UCSD-AML1 (cell line): ENCODE data around the gene D2HGDH.
"Not testable (repeated sequence)": the region's sequence is repeated elsewhere in the genome, so short reads cannot be mapped to it uniquely, and the experiment has no call there.

Source experiments
- DNase-seq: peaks from one replicate; lab custom pipeline; 2025; ENCODE audit not compliant: unreplicated experiment; lab: John Stamatoyannopoulos, UW

D2HGDH gene

DNA sequence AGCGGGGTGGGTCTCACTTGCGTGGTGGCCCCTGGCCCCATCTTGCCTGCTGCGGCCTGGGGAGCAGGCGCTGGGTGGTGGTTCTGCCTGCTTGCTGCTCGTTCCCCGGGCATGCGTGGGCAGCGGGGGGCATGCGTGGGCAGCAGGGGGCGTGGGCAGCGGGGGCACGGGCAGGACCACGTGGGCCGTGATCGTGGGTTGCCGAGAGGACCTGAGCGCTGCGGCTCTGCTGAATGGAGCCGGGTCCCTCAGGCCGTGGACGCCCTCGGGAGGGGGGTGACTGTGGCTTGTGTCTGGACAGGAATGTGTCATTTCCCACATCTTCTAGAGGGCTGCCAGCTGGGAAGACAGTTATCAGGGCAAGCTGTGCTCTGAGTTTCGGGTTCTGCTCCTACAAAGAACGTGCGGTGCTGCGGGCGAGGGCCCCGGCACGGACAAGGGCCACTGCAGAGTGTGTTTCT, 33.9 kb downstream of the D2HGDH start:
- DNase-seq: no peak

DNA sequence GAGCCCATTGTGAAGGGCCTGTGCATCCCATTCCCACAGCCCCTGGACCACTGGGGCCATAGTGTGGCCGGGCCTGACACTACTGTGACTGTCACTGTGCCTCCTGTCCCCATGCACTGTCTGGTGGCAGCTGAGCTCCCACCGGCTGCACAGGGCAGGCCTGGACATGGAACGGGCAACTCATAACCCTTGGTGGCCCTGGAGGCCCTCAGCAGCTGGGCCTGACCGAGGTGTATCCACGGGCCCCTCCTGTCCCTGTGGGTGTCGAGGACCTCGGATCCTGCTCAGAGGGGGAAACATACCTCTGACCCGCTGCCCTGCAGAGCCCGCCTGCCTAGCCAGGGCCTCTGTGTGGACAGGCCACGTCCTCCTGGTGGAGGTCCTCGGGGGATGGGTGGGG, 34.4 kb downstream of the D2HGDH start:
- no peak for DNase-seq

DNA sequence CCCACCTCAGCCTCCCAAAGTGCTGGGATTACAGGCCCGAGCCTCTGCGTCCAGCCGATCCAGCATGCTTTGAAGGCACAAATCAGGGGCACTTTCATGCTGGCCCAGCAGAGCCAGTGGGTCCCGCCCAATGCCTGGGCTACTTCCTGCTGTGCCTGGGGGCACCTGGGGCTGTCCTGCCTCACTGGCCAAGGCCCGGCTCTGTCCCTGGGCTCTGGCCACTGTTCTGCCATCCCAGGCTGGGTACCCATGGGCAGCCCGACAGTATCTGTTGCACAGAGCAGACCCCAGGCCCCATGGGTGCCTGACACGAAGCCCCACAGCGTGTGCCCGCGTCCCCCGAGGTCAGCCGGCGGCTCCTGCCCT, 35.4 kb downstream of the D2HGDH start:
- no peak for DNase-seq

DNA sequence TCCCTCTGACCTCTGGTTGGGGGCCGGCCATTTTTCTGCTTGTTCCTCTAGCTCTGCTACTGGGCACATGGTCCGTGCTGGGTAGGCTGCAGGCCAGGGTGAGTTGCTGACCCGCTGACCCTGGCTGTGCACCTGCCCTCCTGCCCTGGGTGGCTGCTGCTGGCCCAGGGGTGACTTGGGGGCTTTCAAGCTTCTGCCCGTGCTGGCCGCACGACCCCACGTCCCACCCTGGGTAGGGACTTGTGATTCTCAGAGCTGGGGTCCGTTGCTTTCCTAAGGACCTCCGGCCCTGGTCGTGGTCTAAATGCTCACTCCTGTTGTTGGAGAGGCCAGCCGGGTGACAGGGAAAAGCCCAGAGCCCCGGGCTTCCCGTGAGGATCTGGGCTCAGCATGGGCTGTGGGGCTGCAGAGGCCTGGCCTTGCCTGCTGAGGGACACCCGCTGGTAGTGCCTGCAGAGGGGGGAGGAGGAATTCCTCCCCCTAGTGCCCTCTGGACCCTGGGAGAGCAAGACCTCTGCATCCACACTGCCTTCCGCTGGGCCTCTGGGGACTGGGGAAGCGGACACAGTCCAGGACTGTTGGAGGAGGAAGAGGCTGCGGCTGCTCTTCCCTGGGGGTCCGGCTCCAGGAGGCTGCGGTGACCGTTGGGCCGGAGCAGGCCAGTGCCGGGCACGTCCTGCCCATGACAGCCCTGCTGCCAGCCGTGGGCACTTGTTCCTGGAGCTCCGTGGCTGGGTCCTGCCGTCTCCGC, 35.9 kb downstream of the D2HGDH start:
- no peak for DNase-seq

DNA sequence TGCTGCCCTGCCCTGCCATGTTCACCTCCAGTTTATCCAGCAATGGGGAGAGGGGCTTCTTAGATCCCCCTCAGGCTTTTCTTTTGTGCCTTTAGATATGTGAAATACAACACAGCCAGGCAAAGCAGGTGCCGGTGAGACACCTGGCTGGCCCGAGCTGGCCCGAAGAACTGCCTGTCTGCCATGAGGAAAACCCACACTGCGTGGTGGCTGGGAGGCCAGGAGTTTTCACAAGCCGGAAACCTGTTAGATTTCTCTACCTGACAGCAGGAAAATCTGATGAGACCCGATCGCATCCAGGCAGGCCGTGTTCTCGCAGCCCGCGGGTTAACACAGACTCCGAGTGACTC, 36.5 kb downstream of the D2HGDH start:
- DNase-seq: no peak

DNA sequence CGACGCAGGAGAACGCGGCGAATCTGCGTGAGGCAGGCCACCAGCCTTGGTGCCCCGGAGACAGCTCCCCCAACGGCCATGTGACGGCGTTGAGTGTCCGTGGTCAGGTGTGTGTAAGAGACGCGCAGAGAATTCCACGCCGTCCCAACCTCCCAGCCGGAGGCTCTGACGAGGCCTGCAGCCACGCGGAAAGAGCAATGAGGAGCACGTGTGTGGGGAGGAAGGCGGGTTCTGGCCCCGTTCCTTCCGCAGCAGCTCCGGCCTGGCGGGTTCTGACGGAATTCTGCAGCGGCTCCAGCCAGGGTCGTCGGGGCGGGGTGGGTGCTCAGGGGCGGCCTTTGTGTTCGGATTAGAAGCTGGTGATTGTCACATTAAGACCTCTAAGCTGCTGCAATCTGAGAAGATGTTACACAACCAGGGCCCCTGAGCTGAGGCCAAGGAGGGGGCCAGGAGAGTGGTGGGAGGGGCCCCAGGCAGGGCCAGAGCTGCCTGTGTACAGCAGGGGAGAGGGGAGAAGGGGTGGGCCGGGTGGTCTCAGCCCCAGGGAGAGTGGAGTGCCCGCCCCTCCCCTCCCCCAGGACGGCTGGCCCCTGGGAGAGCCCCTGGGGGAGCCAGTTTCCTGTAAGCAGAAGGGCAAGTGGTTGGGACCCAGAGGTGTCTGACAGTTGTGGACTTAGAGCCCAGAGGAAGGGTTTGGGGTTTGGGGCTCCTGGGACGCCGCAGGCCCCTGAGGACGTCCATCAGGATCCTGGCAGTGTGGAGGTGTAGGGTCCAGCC, 37.0 kb downstream of the D2HGDH start:
- DNase-seq: no peak

DNA sequence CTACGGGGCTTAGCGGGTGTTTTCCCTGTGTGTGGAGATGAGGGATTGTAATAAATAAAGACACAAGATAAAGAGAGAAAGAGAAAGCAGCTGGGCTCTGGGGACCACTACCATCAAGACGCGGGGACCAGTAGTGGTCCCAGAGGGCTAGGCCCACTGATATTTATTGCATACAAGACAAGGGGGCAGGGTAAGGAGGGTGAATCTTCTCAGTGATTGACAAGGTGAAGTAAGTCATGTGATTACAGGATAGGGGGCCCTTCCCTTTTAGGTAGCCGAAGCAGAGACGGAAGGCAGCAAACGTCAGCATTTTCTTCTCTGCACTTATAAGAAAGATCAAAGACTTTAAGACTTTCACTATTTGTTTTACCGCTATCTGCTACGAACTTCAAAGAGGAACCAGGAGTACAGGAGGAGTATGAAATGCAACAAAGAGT, 37.7 kb downstream of the D2HGDH start:
- DNase-seq: no peak

DNA sequence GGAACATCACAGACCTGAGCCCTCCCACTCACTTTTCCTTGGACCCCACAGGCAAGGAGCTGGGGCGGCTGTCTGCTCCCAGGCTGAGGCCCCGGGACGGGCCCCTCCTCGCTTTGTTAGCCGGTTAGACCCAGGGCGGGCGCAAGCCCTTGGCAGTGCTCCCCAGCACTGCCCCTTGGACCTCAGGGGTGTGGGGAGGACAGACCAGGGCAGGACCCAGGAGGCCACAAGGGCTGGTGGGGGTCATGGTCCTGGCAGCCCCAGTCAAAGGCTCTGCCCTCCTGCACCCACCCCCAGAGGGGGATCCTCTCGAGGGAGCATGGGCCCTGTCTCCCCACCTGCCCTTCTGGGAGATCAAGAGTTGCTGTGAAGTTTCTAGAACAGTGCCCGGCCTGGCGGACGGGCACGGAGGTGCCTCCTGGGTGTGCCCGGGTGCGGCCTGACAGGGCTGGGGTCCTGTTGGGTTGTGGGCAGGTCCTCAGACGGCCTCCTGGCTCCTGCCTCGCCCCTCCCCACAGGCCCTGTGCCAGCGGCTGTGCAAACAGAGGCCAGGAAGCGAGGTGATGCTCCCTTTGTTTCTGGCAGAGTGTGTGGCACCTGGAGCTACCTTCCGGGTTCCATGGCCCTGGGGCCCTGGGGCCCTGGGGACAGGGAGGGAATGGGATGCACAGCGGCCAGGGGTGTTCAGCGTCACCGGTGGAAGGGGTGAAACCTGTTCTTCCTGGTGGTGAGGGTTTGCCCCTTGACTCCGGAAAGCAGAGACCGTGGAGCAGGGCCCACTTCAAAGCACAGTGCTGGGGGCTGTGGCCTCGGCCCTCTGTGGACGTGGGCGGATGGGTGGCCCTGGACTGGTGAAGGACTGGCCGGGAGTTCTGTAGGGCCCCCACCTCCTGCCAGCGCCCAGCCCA, 39.3 kb downstream of the D2HGDH start:
- no peak for DNase-seq

DNA sequence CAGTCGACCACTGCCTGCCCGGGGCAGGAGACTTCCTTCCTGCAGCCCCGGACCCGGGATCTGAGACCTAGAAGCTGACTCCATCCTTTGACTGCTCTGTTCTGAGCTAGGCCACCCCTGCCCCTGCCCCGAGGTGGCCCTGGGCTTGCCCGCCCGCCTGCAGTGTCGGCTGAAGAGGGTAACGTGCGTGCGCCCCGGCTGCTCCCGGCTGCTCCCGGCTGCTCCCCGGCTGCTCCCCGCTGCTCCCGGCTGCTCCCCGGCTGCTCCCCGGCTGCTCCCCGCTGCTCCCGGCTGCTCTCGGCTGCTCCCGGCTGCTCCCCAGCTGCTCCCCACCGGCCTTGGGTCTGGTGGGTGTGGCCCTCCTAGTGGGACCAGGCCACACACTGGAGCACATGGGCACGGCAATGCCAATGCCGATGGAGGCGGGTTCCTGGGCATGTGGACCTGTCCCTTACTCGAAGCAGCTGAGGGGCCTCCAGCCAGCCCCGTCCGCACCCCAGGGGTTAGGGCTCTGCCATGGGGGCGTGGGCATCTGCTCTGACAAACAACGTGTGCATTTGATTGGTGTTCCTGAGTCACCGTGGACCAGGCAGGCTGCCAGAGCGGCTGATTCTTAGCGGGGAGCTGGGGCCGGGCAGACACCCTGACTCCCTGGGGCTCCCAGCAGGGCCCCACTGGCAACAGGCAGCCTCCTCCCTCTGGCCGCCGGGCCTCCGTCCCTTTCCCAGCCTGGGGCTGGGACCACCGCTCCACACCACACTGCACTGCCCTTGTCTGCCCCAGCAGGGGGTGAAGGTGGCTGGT, 40.2 kb downstream of the D2HGDH start:
- no peak for DNase-seq

DNA sequence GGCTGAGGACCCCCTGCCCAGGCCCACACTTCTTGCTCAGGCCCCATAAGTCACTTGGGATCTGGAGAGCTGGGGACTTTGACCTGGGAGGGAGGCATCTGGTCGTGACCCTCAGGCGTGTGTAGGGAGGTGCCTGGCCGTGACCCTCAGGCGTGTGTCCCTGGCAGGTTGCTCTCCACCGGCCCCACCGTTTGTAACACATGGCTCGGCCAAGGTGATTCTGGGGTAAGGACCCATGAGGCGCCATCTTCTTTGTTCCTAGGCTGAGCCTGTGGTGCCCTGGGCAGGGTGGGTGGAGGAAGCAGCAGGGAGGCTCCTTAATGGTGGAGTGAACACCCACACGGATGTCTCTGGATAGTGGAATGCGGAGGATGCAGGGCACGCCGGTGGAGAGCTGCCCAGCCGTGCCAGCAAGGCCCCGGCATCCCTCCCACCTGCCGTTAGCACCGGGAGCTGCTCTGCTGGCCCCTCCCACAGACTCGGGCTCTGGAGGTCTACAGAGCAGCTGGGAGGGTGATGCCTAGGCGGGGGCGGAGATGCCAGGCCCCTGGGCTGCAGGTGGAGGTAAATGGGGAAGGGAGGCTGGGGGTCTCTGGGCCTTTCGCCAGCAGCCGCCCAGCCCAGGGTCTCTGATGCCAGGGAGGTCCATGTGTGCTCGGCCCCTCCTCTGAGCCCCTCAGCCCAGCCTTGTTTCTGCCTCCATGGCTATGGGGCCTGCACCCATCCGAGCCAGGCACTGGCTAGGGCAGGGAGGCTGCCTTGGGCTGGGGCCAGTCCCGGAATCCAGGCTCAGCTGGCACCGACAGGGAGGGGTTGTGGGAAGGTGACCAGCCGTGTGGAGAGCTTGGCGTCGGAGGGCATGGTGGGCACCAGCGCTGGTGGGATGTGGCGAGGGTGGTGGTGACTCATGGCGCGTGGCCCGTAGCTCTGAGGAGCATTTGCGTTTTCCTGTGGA, 41.1 kb downstream of the D2HGDH start:
- no peak for DNase-seq

DNA sequence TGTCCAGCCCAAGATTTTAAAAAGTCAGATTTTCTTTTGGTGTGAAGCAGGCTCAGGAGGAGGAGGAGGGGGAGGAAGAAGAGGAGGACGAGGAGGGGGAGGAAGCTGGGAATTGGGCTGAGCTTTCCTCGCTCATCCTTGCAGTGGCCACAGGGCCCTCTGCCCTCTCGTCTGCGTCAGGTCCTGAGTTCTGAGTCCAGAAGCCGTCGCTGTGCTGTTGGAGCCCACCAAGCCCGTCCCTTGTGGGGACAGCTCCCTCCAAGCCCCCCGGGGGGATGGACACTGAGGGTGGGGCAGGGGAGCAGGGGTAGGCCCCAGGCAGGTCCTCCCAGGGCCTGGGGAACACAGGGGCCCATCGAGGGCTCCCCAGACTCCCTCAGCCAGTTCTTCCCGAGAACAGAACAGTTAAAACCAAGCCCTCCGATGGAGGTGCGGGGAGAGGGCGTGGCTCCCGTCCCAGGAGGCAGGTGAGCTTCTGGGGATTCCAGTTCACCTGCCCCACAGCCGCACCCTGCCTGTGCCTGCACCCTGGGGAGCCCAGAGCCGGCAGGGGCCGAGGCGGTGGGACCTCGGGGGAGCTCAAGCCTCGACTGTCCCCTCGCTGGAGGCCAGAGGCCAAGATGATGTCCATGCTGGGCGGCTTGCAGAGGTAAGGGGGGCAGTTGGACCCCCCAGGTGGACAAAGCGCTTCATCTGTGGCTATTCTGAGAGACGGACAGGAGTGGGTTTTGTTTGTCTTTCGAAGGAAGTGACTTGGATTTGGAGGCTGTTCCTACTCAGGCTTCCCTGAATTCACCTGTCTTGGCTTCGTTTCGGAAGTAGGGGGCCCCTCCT, 42.1 kb downstream of the D2HGDH start, which contains the start of gene GAL3ST2:
TSS of gene GAL3ST2 (plus strand) at position 487 of the 834 bp plus-strand sequence. CDS start at position 621, 134 bp downstream.
- DNase-seq: no peak

DNA sequence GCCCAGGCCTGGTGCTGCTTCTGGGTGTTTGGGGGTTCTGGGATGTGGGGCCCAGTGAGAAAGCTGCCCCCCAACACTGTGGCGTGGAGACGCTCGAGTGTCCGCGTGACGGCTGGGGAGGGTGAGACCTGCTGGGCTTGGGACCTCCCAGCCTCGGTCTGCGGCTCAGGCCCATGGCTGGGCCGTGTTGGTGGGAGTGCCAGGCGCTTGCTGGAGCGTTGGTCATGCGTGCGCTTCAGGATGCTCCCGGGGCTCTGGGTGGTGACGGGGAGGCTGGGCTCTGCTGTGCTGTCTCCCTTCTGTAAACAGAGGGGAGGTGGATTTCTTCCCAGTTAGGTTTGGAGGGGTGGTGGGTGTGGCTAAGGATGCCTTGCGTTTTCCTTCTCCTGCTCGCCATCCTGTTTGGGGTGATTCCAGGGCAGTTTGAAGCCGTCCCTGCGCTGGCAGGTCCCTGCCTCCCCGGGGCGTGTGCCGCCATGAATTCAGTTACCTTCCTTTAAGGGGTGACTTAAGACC, 42.8 kb downstream of the D2HGDH start:
- no peak for DNase-seq

DNA sequence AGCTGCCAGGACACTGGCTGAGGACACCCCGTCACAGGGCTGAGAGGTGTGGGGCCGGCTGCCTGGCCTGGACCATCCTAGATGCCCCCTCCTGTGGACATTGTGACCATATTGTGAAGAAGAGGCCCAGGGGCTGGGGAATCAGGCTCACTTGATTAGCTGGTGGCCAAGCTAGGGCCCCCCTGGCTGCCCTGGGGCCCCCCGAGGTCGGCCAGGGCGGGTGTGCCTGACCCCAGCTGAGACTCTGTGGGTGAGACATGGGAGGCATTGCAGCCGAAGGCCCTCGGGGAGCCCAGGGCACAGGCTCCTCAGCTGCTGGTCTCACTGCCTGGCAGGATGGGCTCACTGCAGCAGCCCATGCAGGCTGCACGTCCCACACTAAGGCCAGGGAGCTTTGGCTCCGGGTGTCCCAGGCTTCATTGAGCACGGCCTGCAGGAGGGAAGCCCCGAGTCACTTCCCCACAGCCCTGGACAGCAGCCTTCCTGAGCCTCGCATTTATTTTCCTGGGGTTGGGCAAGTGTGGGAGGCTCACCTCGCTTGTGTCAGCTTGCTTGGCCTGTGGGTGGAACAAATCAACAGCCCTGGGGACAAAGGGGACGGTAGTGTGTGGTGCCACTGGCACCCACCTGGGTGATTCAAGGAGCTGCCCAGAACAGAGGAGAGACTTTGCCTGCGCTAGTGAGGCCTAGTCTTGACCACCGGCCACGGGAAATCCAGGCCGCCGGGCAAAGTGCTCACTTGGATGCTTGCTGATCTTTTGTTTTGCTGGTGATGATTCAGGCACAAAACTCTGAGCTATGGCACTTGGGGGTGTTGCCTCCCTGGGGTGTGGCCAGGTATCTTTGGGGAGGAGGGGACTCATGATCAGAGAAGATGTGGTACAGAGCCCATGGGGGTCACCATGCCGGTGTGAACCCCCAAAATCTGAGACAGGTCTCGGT, 43.5 kb downstream of the D2HGDH start:
- DNase-seq: peak; percentile 52

DNA sequence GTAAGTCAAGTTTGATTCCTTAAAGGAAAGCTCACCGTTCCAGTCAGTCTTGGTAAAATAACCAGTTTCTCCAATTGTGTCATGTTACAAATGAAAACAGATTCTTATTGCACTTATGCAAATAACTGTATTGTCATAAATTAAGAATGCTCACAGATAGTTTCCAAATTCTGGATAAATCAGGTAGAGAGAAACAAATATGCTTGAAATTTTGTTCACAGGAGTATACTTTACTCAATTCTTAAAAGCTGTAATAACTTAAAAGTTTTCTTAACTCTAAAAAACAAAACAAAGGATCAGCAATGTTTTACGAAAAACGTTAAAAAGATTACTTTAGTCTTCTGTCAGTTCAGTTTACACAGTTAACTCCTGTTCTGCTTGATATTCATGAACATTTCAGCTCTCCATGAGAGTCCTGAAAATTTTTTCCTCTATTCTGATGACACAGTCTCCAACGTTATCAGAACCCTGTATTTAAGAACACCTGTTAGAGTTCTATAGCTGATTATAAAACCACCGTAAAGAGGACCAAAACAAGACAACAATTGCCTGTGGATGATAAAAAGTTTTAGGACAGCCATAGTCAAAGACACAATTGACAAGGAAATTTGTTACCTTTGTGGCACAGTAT, 46.6 kb downstream of the D2HGDH start:
- DNase-seq: no peak

DNA sequence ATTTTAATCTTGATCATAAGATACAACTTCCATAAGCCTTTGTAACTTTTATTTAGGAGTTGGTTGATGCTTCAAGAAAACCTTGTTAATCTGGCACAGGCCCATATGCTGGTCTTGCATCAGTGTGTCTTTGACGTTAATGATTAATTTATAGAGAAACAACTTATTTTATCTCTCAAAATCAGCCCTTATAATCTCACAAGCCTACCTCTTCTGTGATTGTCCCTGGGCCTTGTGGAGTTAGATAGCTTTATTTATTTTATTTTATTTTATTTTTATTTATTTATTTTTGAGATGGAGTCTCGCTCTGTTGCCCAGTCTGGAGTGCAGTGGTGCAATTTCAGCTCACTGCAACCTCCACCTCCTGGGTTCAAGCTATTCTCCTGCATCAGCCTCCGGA, 47.6 kb downstream of the D2HGDH start:
- not testable (repeated sequence) for DNase-seq

DNA sequence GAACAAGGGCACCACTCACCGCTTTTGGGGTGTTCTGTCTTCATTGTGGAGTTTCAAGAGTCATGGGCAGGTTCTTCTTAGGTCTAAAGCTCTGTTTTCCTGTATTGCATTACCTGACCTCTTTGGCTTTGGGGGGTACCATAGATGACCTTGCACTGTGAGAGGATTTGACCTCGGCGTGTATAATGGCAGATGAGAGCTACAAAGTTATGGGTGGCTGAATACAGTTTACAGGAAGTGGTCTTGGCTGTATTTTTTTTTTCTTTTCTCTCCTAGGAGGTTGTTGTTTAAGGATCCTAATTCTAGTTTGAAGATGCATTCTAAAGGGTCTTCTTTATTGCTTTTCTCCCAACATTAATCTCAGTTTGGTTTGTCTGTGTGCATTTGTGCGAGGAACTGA, 53.7 kb downstream of the D2HGDH start:
- DNase-seq: no peak

DNA sequence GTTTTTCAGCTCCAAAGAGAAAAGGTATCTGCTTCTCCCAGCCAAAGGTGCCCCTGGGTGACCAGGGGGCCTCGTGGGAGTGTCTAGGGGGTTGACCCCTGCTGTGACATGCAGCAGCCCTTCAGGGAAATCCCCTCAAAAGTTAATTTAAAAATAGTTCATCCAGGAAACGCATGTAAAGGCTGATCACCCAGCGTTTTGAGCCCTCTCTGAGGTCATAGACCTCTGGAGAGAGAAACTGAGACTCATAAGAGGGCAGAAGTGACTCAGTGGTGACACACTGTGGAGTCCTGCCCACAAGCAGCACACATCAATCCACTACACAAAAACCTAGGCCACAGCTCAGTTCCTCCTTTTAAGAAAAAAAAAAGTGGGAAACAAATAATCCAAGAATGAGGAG, 54.1 kb downstream of the D2HGDH start:
- DNase-seq: no peak
